Psoas muscle (tissue), 8 donors: ENCODE measurements around the gene ENPP7. TPM values are rescaled to one million over a fixed set of nuclear protein-coding genes. Genes with fewer than 3 reads are reported as not detected.
A peak's percentile ranks its signal among the peaks of the same experiment; 100 is the strongest.

Experiments used
- ATAC-seq, 4 donors: fragments of 200-7000 bp; cut with Tn5 transposase; one replicate each; pipeline ENCODE4 v1.9.1; 2020; ENCODE audit warnings: moderate library complexity in 3 of 4, mild to moderate bottlenecking in 2 of 4
- DNase-seq, 2 donors: peaks; one replicate each; pipeline ENCODE4 v3.0.0-alpha.2; 2020
- H3K27ac ChIP-seq: fragments of 200-600 bp; one replicate; pipeline ENCODE4 v1.8.0; 2022
- H3K27me3 ChIP-seq, 3 donors: fragments of 200-600 bp in 1 of 3; one replicate each; pipeline versions ENCODE4 v1.6.1 to v1.8.0; 2013 to 2022; ENCODE audit warnings: low read length in 2 of 3, mild to moderate bottlenecking in 2 of 3, moderate library complexity in 1 of 3; ENCODE audit not compliant: insufficient read depth in 3 of 3
- H3K36me3 ChIP-seq, 2 donors: fragments of 200-600 bp in 1 of 2; one replicate each; pipeline versions ENCODE4 v1.6.1 to v1.8.0; 2013 to 2022; ENCODE audit warnings: low read depth in 1 of 2, mild to moderate bottlenecking in 1 of 2, moderate library complexity in 1 of 2; ENCODE audit not compliant: insufficient read depth in 1 of 2
- H3K4me1 ChIP-seq: fragments of 200-600 bp; one replicate; pipeline ENCODE4 v1.8.0; 2022
- H3K4me3 ChIP-seq: fragments of 200-600 bp; one replicate; pipeline ENCODE4 v1.8.0; 2022; ENCODE audit warnings: mild to moderate bottlenecking
- H3K9me3 ChIP-seq: fragments of 200-600 bp; one replicate; pipeline ENCODE4 v1.8.0; 2022
- WGBS, 3 donors: extraction: QIAGEN DNeasy Blood & Tissue Kit; methylation state at CpG; one replicate each; pipeline versions ENCODE4 v1.1.6 to v1.1.7; 2013; 5-methylcytosine and 5-hydroxymethylcytosine counted together
- intact Hi-C, 2 donors: fragments of 100-400 bp; cut with DNase I; formaldehyde crosslinking; loops; one replicate each; pipeline versions ENCODE4 v1.11.0 to v1.14.2; 2022
- polyA plus RNA-seq, 3 donors: library from polyadenylated mRNA; stranded (reverse); fragments of 200-250 nt; gene quantifications; one replicate each; pipeline ENCODE4 v1.2.3, GENCODE V29; 2013
- total RNA-seq, 4 donors: library from RNA; stranded (reverse); fragmentation: NEBNext Ultra II Directional in 2 of 4; extraction: Animal tissue kit (Norgen Biotek cat#: 25700) in 2 of 4; gene quantifications; one replicate each; pipeline versions ENCODE4 v1.2.1 to v1.2.4, GENCODE V29; 2021 to 2023
- TF ChIP-seq, protein P1 (sequence below): fragments of 200-600 bp; IDR thresholded peaks from one replicate; pipeline ENCODE4 v1.8.0; 2022; ENCODE audit warnings: antibody characterized with exemption
- donor health status: healthy with polysubstance abuse.
- donor health status: DM: no; HTN: no; CAD: no; lungs with moderate emphysema.
- donor health status: Bipolar disorder and iron deficiency.
- donor health status: healthy.
- donor health status: DM: yes; HTN: yes; CAD: no.
- donor health status: DM: no; HTN: no; CAD: no.
- donor health status: DM: no; HTN: no; CAD: no.
- donor health status: DM: yes; HTN: yes; CAD: no.

The ENPP7 gene
- total and polyA plus RNA-seq, 7 donors = 0.04 to 0.10 TPM; not detected in 5

DNA sequence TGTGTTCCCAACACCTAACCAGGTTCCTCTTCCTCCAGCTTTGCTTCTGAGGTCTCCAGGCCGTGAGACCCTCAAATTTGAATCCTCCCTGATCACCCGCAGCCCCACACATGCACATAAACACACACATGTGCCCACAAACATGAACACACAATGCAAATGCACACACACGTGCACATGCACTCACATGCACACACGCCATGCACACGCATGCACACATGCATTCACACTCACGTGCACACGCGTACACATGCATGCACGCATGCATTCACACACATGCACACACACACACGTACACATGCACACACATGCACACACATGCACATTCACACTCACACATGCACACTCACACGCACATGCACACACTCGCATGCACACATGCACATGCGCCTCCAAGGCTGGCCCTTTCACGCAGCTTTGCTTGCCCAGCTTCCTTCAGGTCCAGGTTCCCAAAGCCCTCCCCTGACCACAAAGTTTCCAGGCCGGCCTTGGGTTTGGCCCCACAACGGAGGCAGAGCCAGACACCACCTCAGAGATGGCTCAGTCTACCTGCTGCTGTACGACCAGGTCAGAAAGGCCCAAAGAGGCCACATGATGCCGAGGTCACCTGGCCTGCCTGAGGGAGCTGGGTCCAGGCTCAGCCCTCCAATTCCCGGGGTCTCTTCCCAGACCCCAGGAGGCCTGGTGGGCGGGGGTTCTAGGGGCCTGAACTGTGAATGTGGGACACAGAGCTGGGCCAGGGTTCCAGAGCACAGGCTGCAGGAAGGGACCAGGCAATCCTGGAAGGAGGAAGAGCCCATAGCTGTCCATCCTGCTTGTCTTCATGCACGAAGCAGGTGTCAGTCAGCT, 39.5 kb upstream of the ENPP7 start:
- no peaks in the 10 kb centered on the region for H3K36me3 ChIP-seq
- WGBS, 3 donors = 79 to 82% (median 81%) methylated on average over 21 of the region's 21 CpGs
- ATAC-seq (no peak), DNase-seq (no peak)
- intact Hi-C loops = no loop called here
- no peak overlapping the region for H3K27ac ChIP-seq
- TF ChIP-seq, protein P1, sequence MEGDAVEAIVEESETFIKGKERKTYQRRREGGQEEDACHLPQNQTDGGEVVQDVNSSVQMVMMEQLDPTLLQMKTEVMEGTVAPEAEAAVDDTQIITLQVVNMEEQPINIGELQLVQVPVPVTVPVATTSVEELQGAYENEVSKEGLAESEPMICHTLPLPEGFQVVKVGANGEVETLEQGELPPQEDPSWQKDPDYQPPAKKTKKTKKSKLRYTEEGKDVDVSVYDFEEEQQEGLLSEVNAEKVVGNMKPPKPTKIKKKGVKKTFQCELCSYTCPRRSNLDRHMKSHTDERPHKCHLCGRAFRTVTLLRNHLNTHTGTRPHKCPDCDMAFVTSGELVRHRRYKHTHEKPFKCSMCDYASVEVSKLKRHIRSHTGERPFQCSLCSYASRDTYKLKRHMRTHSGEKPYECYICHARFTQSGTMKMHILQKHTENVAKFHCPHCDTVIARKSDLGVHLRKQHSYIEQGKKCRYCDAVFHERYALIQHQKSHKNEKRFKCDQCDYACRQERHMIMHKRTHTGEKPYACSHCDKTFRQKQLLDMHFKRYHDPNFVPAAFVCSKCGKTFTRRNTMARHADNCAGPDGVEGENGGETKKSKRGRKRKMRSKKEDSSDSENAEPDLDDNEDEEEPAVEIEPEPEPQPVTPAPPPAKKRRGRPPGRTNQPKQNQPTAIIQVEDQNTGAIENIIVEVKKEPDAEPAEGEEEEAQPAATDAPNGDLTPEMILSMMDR = no peak
- H3K4me3 ChIP-seq = no peak overlapping the region
- peaks cover 12% of the 10 kb centered on the region for H3K4me1 ChIP-seq
- H3K27me3 ChIP-seq = peaks cover 0 to 19% (median 9%) of the 10 kb centered on the region in 3 donors
- H3K9me3 ChIP-seq = no peaks in the 10 kb centered on the region

DNA sequence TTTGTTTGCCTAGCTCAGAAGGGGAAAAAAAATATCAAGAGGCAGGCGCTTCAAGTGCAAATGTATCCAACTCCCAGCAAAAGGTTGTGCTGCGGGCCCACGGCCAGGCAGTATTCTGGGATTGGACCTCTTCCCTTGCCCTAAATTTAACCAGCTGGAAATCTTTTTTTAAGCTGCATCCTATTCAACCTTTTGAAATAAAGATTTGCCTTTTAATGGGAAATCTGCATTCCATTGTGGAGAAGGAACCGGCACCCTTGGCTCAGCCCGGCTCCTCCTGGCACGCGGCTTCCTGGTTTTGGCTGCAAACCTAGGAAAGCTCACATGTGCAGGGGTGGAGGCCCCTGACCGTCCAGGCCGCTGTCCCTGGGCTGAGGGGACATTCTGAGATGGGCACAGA, 38.8 kb upstream of the ENPP7 start:
- H3K27me3 ChIP-seq = peaks cover 0 to 21% (median 5%) of the 10 kb centered on the region in 3 donors
- intact Hi-C loops = no loop called here
- 11 to 13% (median 11%) methylated on average over 9 of the region's 9 CpGs for WGBS, 3 donors
- no peak overlapping the region for H3K4me3 ChIP-seq
- no peaks in the 10 kb centered on the region for H3K9me3 ChIP-seq
- H3K4me1 ChIP-seq = peaks cover 12% of the 10 kb centered on the region
- H3K36me3 ChIP-seq = no peaks in the 10 kb centered on the region
- DNase-seq (peak in 1 of 2 donors; percentile 47), ATAC-seq (no peak)
- TF ChIP-seq, protein P1 = no peak
- no peak overlapping the region for H3K27ac ChIP-seq

DNA sequence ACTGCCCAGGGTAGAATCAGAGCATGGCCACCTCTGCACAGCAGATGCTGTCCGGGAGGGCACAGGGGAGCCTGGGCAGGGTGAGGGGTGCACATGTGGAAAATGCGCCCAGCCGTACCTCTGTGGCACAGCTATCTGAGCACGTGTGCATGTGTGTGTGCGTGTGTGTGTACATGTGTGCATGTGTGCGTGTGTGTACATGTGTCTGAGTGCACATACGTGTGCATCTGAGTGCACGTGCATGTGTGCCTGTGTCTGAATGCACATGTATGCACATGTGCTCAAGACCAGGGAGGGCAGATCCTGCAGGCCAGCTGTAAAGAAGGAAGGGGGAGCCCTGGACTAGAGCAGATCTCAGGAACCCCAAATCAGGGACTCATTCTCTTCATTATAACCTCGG, 37.3 kb upstream of the ENPP7 start:
- intact Hi-C loops = no loop called here
- TF ChIP-seq, protein P1 = no peak
- H3K36me3 ChIP-seq = no peaks in the 10 kb centered on the region
- H3K27ac ChIP-seq = no peak overlapping the region
- DNase-seq (no peak), ATAC-seq (no peak)
- H3K4me3 ChIP-seq = no peak overlapping the region
- H3K9me3 ChIP-seq = no peaks in the 10 kb centered on the region
- WGBS, 3 donors = 68 to 73% (median 71%) methylated on average over 9 of the region's 9 CpGs
- H3K4me1 ChIP-seq = peaks cover 12% of the 10 kb centered on the region
- H3K27me3 ChIP-seq = peaks cover 0 to 29% (median 6%) of the 10 kb centered on the region in 3 donors

DNA sequence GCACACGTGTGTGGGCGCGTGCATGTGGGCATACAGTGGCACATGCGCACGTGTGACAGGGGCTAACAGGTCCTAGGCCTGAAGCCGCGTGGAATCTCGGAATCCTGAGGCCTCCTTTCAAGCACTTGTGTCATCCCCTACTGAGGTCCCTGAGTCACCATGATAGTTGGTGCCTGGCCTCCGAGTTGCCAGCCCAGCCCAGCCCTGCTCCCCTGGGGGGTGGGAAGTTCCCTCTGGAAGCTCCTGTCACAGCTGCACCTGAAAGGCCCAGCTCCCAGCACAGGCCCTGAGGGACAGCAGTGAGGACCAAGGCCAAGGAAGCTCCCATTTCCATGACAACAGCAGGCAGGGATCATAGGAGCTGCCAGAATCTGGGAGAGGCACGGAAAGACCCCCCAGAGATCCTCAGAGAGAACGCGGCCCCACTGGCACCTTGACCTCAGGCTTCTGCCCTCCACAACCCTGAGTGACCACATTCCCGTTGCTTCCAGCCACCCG, 35.4 kb upstream of the ENPP7 start:
- Histone ChIP-seq H3K36me3 (no peaks in the 10 kb centered on the region), H3K4me1 (peaks cover 12% of the 10 kb centered on the region), H3K27ac (no peak overlapping the region), H3K4me3 (no peak overlapping the region), H3K9me3 (no peaks in the 10 kb centered on the region), H3K27me3 (peaks cover 0 to 40% (median 6%) of the 10 kb centered on the region in 3 donors)
- 64 to 75% (median 69%) methylated on average over 14 of the region's 14 CpGs for WGBS, 3 donors
- intact Hi-C loops = no loop called here
- TF ChIP-seq, protein P1 = no peak
- ATAC-seq = no peak
- no peak for DNase-seq
